ENCODE data around the gene PTX3. TPM values are rescaled to one million over a fixed set of nuclear protein-coding genes. Genes with fewer than 3 reads are reported as not detected.

The PTX3 gene
- total RNA-seq, 1 donor from 2014 or later = 6.1 TPM

DNA sequence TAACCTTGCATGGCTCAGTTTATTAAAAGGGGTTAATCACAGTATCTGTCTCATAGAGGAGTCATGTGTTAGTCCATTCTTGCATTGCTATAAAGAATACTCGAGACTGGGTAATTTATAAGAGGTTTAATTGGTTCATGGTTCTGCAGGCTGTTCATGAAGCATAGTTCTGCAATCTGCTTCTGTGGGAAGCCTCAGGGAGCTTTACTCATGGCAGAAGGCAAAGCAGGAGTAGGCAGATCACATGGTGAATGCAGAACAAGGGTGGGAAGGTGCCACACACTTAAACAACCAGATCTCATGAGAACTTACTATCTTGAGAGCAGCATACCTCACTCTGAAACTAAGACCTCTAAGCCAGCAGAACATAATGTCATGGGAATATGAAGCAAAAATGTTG is 42.2 kb upstream of the PTX3 start:
- TF ChIP-seq, protein P1, sequence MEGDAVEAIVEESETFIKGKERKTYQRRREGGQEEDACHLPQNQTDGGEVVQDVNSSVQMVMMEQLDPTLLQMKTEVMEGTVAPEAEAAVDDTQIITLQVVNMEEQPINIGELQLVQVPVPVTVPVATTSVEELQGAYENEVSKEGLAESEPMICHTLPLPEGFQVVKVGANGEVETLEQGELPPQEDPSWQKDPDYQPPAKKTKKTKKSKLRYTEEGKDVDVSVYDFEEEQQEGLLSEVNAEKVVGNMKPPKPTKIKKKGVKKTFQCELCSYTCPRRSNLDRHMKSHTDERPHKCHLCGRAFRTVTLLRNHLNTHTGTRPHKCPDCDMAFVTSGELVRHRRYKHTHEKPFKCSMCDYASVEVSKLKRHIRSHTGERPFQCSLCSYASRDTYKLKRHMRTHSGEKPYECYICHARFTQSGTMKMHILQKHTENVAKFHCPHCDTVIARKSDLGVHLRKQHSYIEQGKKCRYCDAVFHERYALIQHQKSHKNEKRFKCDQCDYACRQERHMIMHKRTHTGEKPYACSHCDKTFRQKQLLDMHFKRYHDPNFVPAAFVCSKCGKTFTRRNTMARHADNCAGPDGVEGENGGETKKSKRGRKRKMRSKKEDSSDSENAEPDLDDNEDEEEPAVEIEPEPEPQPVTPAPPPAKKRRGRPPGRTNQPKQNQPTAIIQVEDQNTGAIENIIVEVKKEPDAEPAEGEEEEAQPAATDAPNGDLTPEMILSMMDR (conservative IDR thresholded peaks at IDR 0.05; ENCODE audit: low read depth, low read length) = no peak
- no peak for DNase-seq (ENCODE audit: low read depth)
- no peak overlapping the region for H3K4me3 ChIP-seq (ENCODE audit: low read depth, low read length)

DNA sequence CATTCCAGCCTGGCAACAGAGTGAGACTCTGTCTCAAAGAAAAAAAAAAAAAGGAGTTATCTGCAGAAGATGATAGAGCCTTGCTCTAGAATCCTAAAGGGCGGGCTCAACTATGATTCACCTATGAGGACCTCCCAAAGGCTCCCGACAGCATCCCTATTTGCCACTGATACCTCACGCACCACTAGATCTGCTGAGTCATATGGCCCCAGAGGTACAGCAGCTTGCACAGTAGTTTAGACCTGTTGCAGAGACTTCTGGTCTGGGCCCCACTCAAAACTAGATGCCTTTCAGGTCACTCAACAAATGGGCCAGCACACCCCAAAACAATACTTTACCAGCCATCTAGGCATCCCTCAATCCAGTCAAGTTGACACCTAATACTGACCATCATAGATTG is 38.1 kb upstream of the PTX3 start:
- TF ChIP-seq, protein P1 (conservative IDR thresholded peaks at IDR 0.05; ENCODE audit: low read depth, low read length) = no peak
- no peak overlapping the region for H3K4me3 ChIP-seq (ENCODE audit: low read depth, low read length)
- DNase-seq (ENCODE audit: low read depth) = no peak

- DNase-seq (ENCODE audit: low read depth) = no peak
- TF ChIP-seq, protein P1 (conservative IDR thresholded peaks at IDR 0.05; ENCODE audit: low read depth, low read length) = no peak
- H3K4me3 ChIP-seq (ENCODE audit: low read depth, low read length) = no peak overlapping the region
Observed at GRCh38 chr3:157404381-157404780, 32.3 kb upstream of the PTX3 start.

GRCh38 chr3:157405457-157405856 is 31.2 kb upstream of the PTX3 start:
- no peak for DNase-seq (ENCODE audit: low read depth)
- TF ChIP-seq, protein P1 (conservative IDR thresholded peaks at IDR 0.05; ENCODE audit: low read depth, low read length) = no peak
- H3K4me3 ChIP-seq (ENCODE audit: low read depth, low read length) = no peak overlapping the region

DNA sequence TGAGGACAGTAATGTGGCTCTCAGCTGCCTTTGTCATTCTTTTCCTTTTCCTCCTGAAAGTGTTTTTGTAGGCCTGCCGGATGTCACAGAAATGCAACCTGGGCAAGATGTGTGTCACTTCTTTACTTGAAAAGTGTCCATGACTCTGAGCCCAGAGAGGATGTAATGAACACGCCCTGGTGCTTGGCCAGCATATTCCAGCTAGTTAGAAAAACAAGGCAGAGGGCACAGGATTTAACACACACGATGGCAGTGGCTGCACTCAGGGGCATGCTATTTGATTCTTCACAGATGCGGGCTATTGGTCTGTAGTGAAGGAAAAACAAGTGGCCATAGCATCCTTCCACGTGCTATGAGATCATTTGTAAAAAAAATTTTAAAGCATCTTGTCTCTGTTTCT is 30.3 kb upstream of the PTX3 start:
- H3K4me3 ChIP-seq (ENCODE audit: low read depth, low read length) = no peak overlapping the region
- TF ChIP-seq, protein P1 (conservative IDR thresholded peaks at IDR 0.05; ENCODE audit: low read depth, low read length) = no peak
- no peak for DNase-seq (ENCODE audit: low read depth)

- H3K4me3 ChIP-seq (ENCODE audit: low read depth, low read length) = no peak overlapping the region
- TF ChIP-seq, protein P1 (conservative IDR thresholded peaks at IDR 0.05; ENCODE audit: low read depth, low read length) = no peak
- DNase-seq (ENCODE audit: low read depth) = no peak
Observed at GRCh38 chr3:157407769-157408168, 28.9 kb upstream of the PTX3 start.

- TF ChIP-seq, protein P1 (conservative IDR thresholded peaks at IDR 0.05; ENCODE audit: low read depth, low read length) = no peak
- DNase-seq (ENCODE audit: low read depth) = no peak
Observed at GRCh38 chr3:157408499-157409149, 28.0 kb upstream of the PTX3 start.

More at GRCh38 chr3:157408499-157409149, 28.0 kb upstream of the PTX3 start:
- H3K4me3 ChIP-seq (ENCODE audit: low read depth, low read length) = no peak overlapping the region
